Upper lobe of right lung (tissue), 1 donor: ENCODE data around the gene BABAM2. TPM values are rescaled to one million over a fixed set of nuclear protein-coding genes. Genes with fewer than 3 reads are reported as not detected.

Experiments used
- ATAC-seq: fragments of 200-7000 bp; cut with Tn5 transposase; one replicate; pipeline ENCODE4 v1.9.1; 2020; ENCODE audit warnings: mild to moderate bottlenecking, moderate library complexity
- DNase-seq: peaks from one replicate; pipeline ENCODE4 v3.0.0-alpha.2; 2020
- H3K27ac ChIP-seq: fragments of 200-600 bp; one replicate; pipeline ENCODE4 v1.8.0; 2022
- H3K27me3 ChIP-seq: fragments of 200-600 bp; one replicate; pipeline ENCODE4 v1.8.0; 2022; ENCODE audit warnings: mild to moderate bottlenecking
- H3K36me3 ChIP-seq: fragments of 200-600 bp; one replicate; pipeline ENCODE4 v1.8.0; 2022
- H3K4me1 ChIP-seq: fragments of 200-600 bp; one replicate; pipeline ENCODE4 v1.8.0; 2022
- H3K4me3 ChIP-seq: fragments of 200-600 bp; one replicate; pipeline ENCODE4 v1.8.0; 2022; ENCODE audit warnings: mild to moderate bottlenecking
- H3K9me3 ChIP-seq: fragments of 200-600 bp; one replicate; pipeline ENCODE4 v1.8.0; 2022
- intact Hi-C: fragments of 100-400 bp; cut with DNase I; formaldehyde crosslinking; loops from one replicate; pipeline ENCODE4 v1.11.0; 2022
- total RNA-seq: library from RNA; stranded (reverse); fragmentation: NEBNext Ultra II Directional; extraction: Animal tissue kit (Norgen Biotek cat#: 25700); gene quantifications from one replicate; pipeline ENCODE4 v1.2.1, GENCODE V29; 2021
- TF ChIP-seq, protein P1 (sequence below): fragments of 200-600 bp; IDR thresholded peaks from one replicate; pipeline ENCODE4 v1.8.0; 2022; ENCODE audit warnings: antibody characterized with exemption
- donor health status: DM: no; HTN: yes; CAD: no; lungs with severe emphysema.

BABAM2 gene
- total RNA-seq, 1 donor from 2014 or later: 36.2 TPM

GRCh38 chr2:28193630-28194403, 303.3 kb downstream of the BABAM2 start:
- H3K36me3 ChIP-seq: no peaks in the 10 kb centered on the region
- DNase-seq: no peak
- no peaks in the 10 kb centered on the region for H3K9me3 ChIP-seq
- H3K4me3 ChIP-seq: no peak overlapping the region
- no peak overlapping the region for H3K27ac ChIP-seq
- TF ChIP-seq, protein P1, sequence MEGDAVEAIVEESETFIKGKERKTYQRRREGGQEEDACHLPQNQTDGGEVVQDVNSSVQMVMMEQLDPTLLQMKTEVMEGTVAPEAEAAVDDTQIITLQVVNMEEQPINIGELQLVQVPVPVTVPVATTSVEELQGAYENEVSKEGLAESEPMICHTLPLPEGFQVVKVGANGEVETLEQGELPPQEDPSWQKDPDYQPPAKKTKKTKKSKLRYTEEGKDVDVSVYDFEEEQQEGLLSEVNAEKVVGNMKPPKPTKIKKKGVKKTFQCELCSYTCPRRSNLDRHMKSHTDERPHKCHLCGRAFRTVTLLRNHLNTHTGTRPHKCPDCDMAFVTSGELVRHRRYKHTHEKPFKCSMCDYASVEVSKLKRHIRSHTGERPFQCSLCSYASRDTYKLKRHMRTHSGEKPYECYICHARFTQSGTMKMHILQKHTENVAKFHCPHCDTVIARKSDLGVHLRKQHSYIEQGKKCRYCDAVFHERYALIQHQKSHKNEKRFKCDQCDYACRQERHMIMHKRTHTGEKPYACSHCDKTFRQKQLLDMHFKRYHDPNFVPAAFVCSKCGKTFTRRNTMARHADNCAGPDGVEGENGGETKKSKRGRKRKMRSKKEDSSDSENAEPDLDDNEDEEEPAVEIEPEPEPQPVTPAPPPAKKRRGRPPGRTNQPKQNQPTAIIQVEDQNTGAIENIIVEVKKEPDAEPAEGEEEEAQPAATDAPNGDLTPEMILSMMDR: no peak
- no peak for ATAC-seq
- H3K27me3 ChIP-seq: no peaks in the 10 kb centered on the region
- intact Hi-C loops: no loop called here
- H3K4me1 ChIP-seq: no peaks in the 10 kb centered on the region

GRCh38 chr2:28199995-28200679, 309.6 kb downstream of the BABAM2 start:
- TF ChIP-seq, protein P1: no peak
- H3K9me3 ChIP-seq: no peaks in the 10 kb centered on the region
- H3K4me3 ChIP-seq: no peak overlapping the region
- no peaks in the 10 kb centered on the region for H3K27me3 ChIP-seq
- no peaks in the 10 kb centered on the region for H3K36me3 ChIP-seq
- H3K27ac ChIP-seq: no peak overlapping the region
- DNase-seq (no peak), ATAC-seq (no peak)
- intact Hi-C loops: no loop called here
- no peaks in the 10 kb centered on the region for H3K4me1 ChIP-seq

DNA sequence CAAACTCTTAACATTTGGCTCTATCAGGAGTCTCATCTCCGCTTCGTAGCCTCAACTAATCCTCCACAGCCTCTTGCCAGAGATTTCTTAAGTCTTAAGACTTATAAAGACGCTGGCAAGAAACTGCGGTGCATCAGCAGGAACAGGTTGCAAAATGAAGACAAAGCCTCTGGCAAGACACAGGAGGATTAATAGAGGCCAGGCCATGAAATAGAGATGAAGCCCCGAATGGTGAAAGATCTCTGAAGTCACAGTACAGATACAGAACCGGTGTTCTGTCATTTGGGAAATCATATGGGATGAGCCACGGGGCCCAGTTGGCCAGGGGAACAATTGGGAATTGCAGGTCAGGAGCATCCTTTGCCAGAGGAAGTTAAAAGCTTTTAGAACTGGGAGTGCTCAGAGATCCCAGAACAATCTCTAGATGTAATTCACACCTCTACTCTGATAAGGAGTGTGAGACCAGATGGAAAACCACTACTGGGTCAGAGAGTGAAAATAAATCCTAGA, 311.2 kb downstream of the BABAM2 start:
- ATAC-seq (no peak), DNase-seq (no peak)
- Histone ChIP-seq H3K36me3 (no peaks in the 10 kb centered on the region), H3K27me3 (no peaks in the 10 kb centered on the region), H3K9me3 (no peaks in the 10 kb centered on the region), H3K4me3 (no peak overlapping the region), H3K4me1 (no peaks in the 10 kb centered on the region), H3K27ac (no peak overlapping the region)
- TF ChIP-seq, protein P1: no peak
- intact Hi-C loops: no loop called here

GRCh38 chr2:28202719-28203118, 312.2 kb downstream of the BABAM2 start:
- H3K9me3 ChIP-seq: no peaks in the 10 kb centered on the region
- ATAC-seq (no peak), DNase-seq (no peak)
- no peaks in the 10 kb centered on the region for H3K27me3 ChIP-seq
- intact Hi-C loops: no loop called here
- no peak overlapping the region for H3K27ac ChIP-seq
- no peaks in the 10 kb centered on the region for H3K4me1 ChIP-seq
- TF ChIP-seq, protein P1: no peak
- no peaks in the 10 kb centered on the region for H3K36me3 ChIP-seq
- H3K4me3 ChIP-seq: no peak overlapping the region

DNA sequence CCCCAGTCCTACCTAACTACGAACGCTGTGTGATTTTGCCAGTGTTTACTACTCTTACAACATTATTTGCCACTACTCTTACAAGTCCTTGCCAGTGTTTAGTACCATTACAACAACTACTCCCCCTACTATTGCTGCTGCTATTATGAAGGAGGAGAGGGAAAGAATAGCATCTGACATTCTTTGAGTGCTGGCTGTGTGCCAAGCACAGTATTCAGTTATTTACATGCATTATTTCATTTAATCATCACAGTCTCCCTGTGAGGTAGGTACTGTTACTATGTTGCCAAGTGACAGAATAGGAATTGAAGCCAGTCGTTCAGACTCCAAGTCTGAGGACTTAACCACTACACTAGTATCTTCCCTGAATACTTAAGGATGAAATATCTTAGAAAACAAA, 316.2 kb downstream of the BABAM2 start:
- Histone ChIP-seq H3K4me1 (no peaks in the 10 kb centered on the region), H3K27me3 (no peaks in the 10 kb centered on the region), H3K9me3 (no peaks in the 10 kb centered on the region), H3K36me3 (no peaks in the 10 kb centered on the region), H3K4me3 (no peak overlapping the region), H3K27ac (no peak overlapping the region)
- no peak for DNase-seq
- intact Hi-C loops: no loop called here
- ATAC-seq: no peak
- TF ChIP-seq, protein P1: no peak
